H1 (cell line): Measurements from ENCODE around the gene GINS2.

Source experiments
- CEBPB ChIP-seq: IDR thresholded peaks from 2 replicates; pipeline ENCODE4 v1.6.1; 2012; ENCODE audit warnings: low read depth, low read length
- EZH2 ChIP-seq: fragments of 200-600 bp; sonication (generic); IDR thresholded peaks from 2 replicates; pipeline ENCODE4 v1.7.1; 2012; ENCODE audit warnings: low read depth, mild to moderate bottlenecking, moderate library complexity, low read length, inconsistent platforms; ENCODE audit not compliant: severe bottlenecking
- GTF2F1 ChIP-seq: IDR thresholded peaks from 2 replicates; pipeline ENCODE4 v1.6.1; 2012; ENCODE audit warnings: low read depth, low read length, improper control_type of control experiment, borderline replicate concordance
- HDAC2 ChIP-seq, 2 experiments: fragments of 300-600 bp in 1 of 2; sonication (generic) in 1 of 2; IDR thresholded peaks; 2 replicates each; pipeline ENCODE4 v1.6.1; 2011 to 2012; ENCODE audit warnings: low read depth in 2 of 2, low read length in 2 of 2, mild to moderate bottlenecking in 2 of 2, moderate library complexity in 2 of 2, borderline replicate concordance in 1 of 2, inconsistent platforms in 1 of 2
- HDAC6 ChIP-seq: IDR thresholded peaks from one replicate; pipeline ENCODE4 v1.7.1; 2012; ENCODE audit warnings: low read depth, mild to moderate bottlenecking, inconsistent platforms, low read length, moderate library complexity
- POLR2A ChIP-seq, 2 experiments: IDR thresholded peaks; 1 replicate in 1 of 2; 2 replicates in 1 of 2; pipeline ENCODE4 v1.6.1; 2011; ENCODE audit warnings: low read depth in 2 of 2, low read length in 2 of 2, mild to moderate bottlenecking in 2 of 2; ENCODE audit errors: control extremely low read depth in 1 of 2
- POLR2AphosphoS5 ChIP-seq: IDR thresholded peaks from 2 replicates; pipeline ENCODE4 v1.6.1; 2011; ENCODE audit warnings: low read depth, low read length
- RAD21 ChIP-seq, 2 experiments: IDR thresholded peaks in 1 of 2; conservative IDR thresholded peaks in 1 of 2; 2 replicates each; pipeline ENCODE4 v1.6.1; 2011; ENCODE audit warnings: low read depth in 2 of 2, low read length in 2 of 2, improper control_type of control experiment in 1 of 2, inconsistent platforms in 1 of 2, mild to moderate bottlenecking in 1 of 2, moderate library complexity in 1 of 2
- RFX5 ChIP-seq: IDR thresholded peaks from 2 replicates; pipeline ENCODE4 v1.6.1; 2011; ENCODE audit warnings: low read depth, low read length, improper control_type of control experiment, borderline replicate concordance
- SUZ12 ChIP-seq: fragments of 200-600 bp; sonication (generic); IDR thresholded peaks from 2 replicates; pipeline ENCODE4 v1.6.1; 2012; ENCODE audit warnings: mild to moderate bottlenecking, inconsistent platforms, low read length, moderate library complexity, mixed read lengths
- YY1 ChIP-seq: IDR thresholded peaks from 2 replicates; pipeline ENCODE4 v1.6.1; 2011; ENCODE audit warnings: low read depth, mild to moderate bottlenecking, low read length
- ZNF274 ChIP-seq: IDR thresholded peaks from 2 replicates; pipeline ENCODE4 v1.7.0; 2012; ENCODE audit warnings: low read length, borderline replicate concordance; ENCODE audit errors: extremely low read depth
- TF ChIP-seq, protein P1 (sequence below): IDR thresholded peaks from 2 replicates; pipeline ENCODE4 v1.6.1; 2011; ENCODE audit warnings: low read length, improper control_type of control experiment
- TF ChIP-seq, protein P2 (sequence below), 3 experiments: IDR thresholded peaks; 1 replicate in 2 of 3; 2 replicates in 1 of 3; pipeline versions ENCODE4 v1.5.1 to v1.6.1; 2011; ENCODE audit warnings: low read length in 3 of 3, mild to moderate bottlenecking in 3 of 3, inconsistent platforms in 2 of 3, low read depth in 1 of 3, moderate library complexity in 1 of 3; ENCODE audit not compliant: insufficient read depth in 1 of 3; ENCODE audit errors: control extremely low read depth in 1 of 3

DNA sequence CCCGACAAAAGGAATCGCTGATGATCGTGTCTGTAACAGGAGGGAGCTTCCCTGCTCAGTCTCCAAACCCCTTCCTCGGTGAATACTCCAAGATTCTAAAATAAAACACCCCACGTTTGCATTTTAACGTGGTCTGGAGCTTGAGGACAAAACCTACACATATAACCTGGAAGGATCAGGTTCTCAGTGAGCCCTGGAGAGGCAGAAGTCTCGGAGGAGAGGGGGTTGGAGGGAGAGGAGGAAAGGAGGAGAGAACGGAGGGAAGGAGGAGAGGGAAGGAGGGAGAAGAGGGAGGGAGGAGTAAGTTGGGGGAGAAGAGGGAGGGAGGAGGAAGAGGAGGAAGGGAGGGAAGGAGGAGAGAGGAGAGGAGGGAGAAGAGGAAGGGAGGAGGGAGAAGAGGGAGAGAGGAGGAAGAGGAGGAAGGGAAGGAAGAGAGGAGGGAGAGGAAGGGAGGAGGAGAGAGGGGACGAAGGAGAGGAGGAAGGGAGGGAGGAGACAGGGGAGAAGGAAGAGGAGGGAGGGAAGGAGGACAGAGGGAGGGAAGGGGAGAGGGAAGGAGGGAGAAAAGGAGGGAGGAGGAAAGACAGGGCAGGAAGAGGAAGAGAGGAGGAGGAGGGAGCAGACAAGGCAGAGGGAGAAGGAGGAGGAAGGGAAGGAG, 27.4 kb upstream of the GINS2 start:
- TF ChIP-seq, protein P1, sequence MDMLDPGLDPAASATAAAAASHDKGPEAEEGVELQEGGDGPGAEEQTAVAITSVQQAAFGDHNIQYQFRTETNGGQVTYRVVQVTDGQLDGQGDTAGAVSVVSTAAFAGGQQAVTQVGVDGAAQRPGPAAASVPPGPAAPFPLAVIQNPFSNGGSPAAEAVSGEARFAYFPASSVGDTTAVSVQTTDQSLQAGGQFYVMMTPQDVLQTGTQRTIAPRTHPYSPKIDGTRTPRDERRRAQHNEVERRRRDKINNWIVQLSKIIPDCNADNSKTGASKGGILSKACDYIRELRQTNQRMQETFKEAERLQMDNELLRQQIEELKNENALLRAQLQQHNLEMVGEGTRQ: no peak
- TF ChIP-seq, protein P2, sequence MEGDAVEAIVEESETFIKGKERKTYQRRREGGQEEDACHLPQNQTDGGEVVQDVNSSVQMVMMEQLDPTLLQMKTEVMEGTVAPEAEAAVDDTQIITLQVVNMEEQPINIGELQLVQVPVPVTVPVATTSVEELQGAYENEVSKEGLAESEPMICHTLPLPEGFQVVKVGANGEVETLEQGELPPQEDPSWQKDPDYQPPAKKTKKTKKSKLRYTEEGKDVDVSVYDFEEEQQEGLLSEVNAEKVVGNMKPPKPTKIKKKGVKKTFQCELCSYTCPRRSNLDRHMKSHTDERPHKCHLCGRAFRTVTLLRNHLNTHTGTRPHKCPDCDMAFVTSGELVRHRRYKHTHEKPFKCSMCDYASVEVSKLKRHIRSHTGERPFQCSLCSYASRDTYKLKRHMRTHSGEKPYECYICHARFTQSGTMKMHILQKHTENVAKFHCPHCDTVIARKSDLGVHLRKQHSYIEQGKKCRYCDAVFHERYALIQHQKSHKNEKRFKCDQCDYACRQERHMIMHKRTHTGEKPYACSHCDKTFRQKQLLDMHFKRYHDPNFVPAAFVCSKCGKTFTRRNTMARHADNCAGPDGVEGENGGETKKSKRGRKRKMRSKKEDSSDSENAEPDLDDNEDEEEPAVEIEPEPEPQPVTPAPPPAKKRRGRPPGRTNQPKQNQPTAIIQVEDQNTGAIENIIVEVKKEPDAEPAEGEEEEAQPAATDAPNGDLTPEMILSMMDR (IDR thresholded peaks at IDR 0.05; ENCODE audit: control extremely low read depth in 1 of 3, insufficient read depth in 1 of 3, low read depth in 1 of 3, low read length in 3 of 3): no peak
- TF ChIP-seq CEBPB: no peak
- no peak for TF ChIP-seq POLR2AphosphoS5
- TF ChIP-seq YY1: no peak
- TF ChIP-seq POLR2A (IDR thresholded peaks at IDR 0.05; ENCODE audit: control extremely low read depth in 1 of 2, low read depth in 2 of 2, low read length in 2 of 2): no peak
- TF ChIP-seq RFX5: no peak
- TF ChIP-seq HDAC2 (IDR thresholded peaks at IDR 0.05; ENCODE audit: borderline replicate concordance in 1 of 2, low read depth in 2 of 2, low read length in 2 of 2): no peak
- TF ChIP-seq GTF2F1: no peak
- no peak for TF ChIP-seq RAD21 (IDR thresholded peaks at IDR 0.05 in 1 of 2, conservative IDR thresholded peaks at IDR 0.05 in 1 of 2; ENCODE audit: low read depth in 2 of 2, low read length in 2 of 2)
- TF ChIP-seq SUZ12: no peak
- TF ChIP-seq ZNF274: no peak
- TF ChIP-seq EZH2: no peak
- no peak for TF ChIP-seq HDAC6
